ENCODE results near the gene CDYL. TPM values are rescaled to one million over a fixed set of nuclear protein-coding genes. Genes with fewer than 3 reads are reported as not detected.

Gene CDYL
- total and polyA plus RNA-seq, 8 donors: 26.9 to 32.3 (median 29.1) TPM

GRCh38 chr6:4780360-4780812 lies 4.2 kb downstream of the CDYL start:
- Histone ChIP-seq H3K4me1 (peaks cover 0 to 42% of the 10 kb centered on the region in 2 donors), H3K27ac (no peak overlapping the region), H3K27me3 (no peaks in the 10 kb centered on the region), H3K9me3 (no peaks in the 10 kb centered on the region), H3K36me3 (no peaks in the 10 kb centered on the region), H3K4me3 (no peak overlapping the region)
- no peak for TF ChIP-seq CTCF (IDR thresholded peaks at IDR 0.05)
- no peak for ATAC-seq
- no peak for DNase-seq
- intact Hi-C loops (cut with DNase I): loop anchor here in 1 of 2 donors (10.0 kb wide), 1 partner anchor 154 kb away; no protein-coding TSS in a partner anchor

- no peak overlapping the region for H3K4me3 ChIP-seq
- H3K4me1 ChIP-seq: peaks cover 0 to 43% of the 10 kb centered on the region in 2 donors
- no peak overlapping the region for H3K27ac ChIP-seq
- H3K9me3 ChIP-seq: no peaks in the 10 kb centered on the region
- DNase-seq (no peak), ATAC-seq (no peak)
- no peaks in the 10 kb centered on the region for H3K36me3 ChIP-seq
- no peaks in the 10 kb centered on the region for H3K27me3 ChIP-seq
- intact Hi-C loops (cut with DNase I): loop anchor here in 1 of 2 donors (10.0 kb wide), 1 partner anchor 153 kb away; no protein-coding TSS in a partner anchor
- TF ChIP-seq CTCF (IDR thresholded peaks at IDR 0.05): no peak
Observed at GRCh38 chr6:4781426-4781825, 5.2 kb downstream of the CDYL start.

- no peak for TF ChIP-seq CTCF (IDR thresholded peaks at IDR 0.05)
Observed at GRCh38 chr6:4781967-4782575, 5.9 kb downstream of the CDYL start.

GRCh38 chr6:4786996-4787395 lies 10.8 kb downstream of the CDYL start:
- no peaks in the 10 kb centered on the region for H3K36me3 ChIP-seq
- TF ChIP-seq CTCF (IDR thresholded peaks at IDR 0.05): no peak
- no peak overlapping the region for H3K4me3 ChIP-seq
- no peaks in the 10 kb centered on the region for H3K27me3 ChIP-seq
- intact Hi-C loops (cut with DNase I): loop anchor here in 1 of 2 donors (10.0 kb wide), 1 partner anchor 148 kb away; no protein-coding TSS in a partner anchor
- H3K9me3 ChIP-seq: no peaks in the 10 kb centered on the region
- DNase-seq (no peak), ATAC-seq (no peak)
- H3K4me1 ChIP-seq: peaks cover 0 to 35% of the 10 kb centered on the region in 2 donors
- no peak overlapping the region for H3K27ac ChIP-seq

More at GRCh38 chr6:4781967-4782575, 5.9 kb downstream of the CDYL start:
- ATAC-seq (no peak), DNase-seq (no peak)
- intact Hi-C loops (cut with DNase I): loop anchor here in 1 of 2 donors (10.0 kb wide), 1 partner anchor 153 kb away; no protein-coding TSS in a partner anchor
- Histone ChIP-seq H3K4me3 (no peak overlapping the region), H3K27me3 (no peaks in the 10 kb centered on the region), H3K36me3 (no peaks in the 10 kb centered on the region), H3K27ac (no peak overlapping the region), H3K4me1 (peaks cover 0 to 48% of the 10 kb centered on the region in 2 donors), H3K9me3 (no peaks in the 10 kb centered on the region)

- no peaks in the 10 kb centered on the region for H3K36me3 ChIP-seq
- peaks cover 0 to 25% of the 10 kb centered on the region in 2 donors for H3K4me1 ChIP-seq
- no peaks in the 10 kb centered on the region for H3K9me3 ChIP-seq
- ATAC-seq (no peak), DNase-seq (no peak)
- intact Hi-C loops (cut with DNase I): loop anchor here in 1 of 2 donors (10.0 kb wide), 1 partner anchor 146 kb away; no protein-coding TSS in a partner anchor
- no peak for TF ChIP-seq CTCF (IDR thresholded peaks at IDR 0.05)
- H3K4me3 ChIP-seq: no peak overlapping the region
- H3K27me3 ChIP-seq: no peaks in the 10 kb centered on the region
- H3K27ac ChIP-seq: no peak overlapping the region
Observed at GRCh38 chr6:4788482-4788881, 12.3 kb downstream of the CDYL start.

All from left lung (tissue), 10 donors.